ENCODE measurements around the gene FBRS.

Gene FBRS

GRCh38 chr16:30645727-30646126 is 12.5 kb upstream of the FBRS start:
- no peak for DNase-seq

GRCh38 chr16:30647274-30647571 is 11.0 kb upstream of the FBRS start:
- no peak for DNase-seq

- DNase-seq: peak; percentile 41
Observed at GRCh38 chr16:30649725-30650368, 8.4 kb upstream of the FBRS start.

GRCh38 chr16:30650369-30651123 is 7.7 kb upstream of the FBRS start, which contains the start of gene PRR14:
PRR14 (plus strand) TSS chr16:30650960; CDS start chr16:30651646, 686 bp downstream.
- DNase-seq: peak; percentile 99

GRCh38 chr16:30651124-30652004 is 6.9 kb upstream of the FBRS start:
- peak; percentile 85 for DNase-seq

GRCh38 chr16:30652005-30652296 is 6.3 kb upstream of the FBRS start:
- no peak for DNase-seq

- DNase-seq: no peak
Observed at GRCh38 chr16:30652718-30653117, 5.5 kb upstream of the FBRS start.

- DNase-seq: no peak
Observed at GRCh38 chr16:30654856-30655255, 3.4 kb upstream of the FBRS start.

- no peak for DNase-seq
Observed at GRCh38 chr16:30655815-30656347, 2.4 kb upstream of the FBRS start.

- no peak for DNase-seq
Observed at GRCh38 chr16:30656388-30656787, 1.8 kb upstream of the FBRS start.

GRCh38 chr16:30656974-30657865 is 1.0 kb upstream of the FBRS start:
- DNase-seq: no peak

GRCh38 chr16:30658731-30659506 is 688 bp downstream of the FBRS start:
- peak; percentile 97 for DNase-seq

- DNase-seq: peak; percentile 79
Observed at GRCh38 chr16:30659507-30660423, 1.5 kb downstream of the FBRS start.

GRCh38 chr16:30660424-30661261 is 2.4 kb downstream of the FBRS start:
- peak; percentile 83 for DNase-seq

GRCh38 chr16:30662449-30662848 is 4.2 kb downstream of the FBRS start:
- no peak for DNase-seq

GRCh38 chr16:30663038-30663437 is 4.8 kb downstream of the FBRS start:
- no peak for DNase-seq

- no peak for DNase-seq
Observed at GRCh38 chr16:30663820-30664219, 5.6 kb downstream of the FBRS start.

- DNase-seq: no peak
Observed at GRCh38 chr16:30664616-30665109, 6.4 kb downstream of the FBRS start.

GRCh38 chr16:30665155-30665829 is 7.1 kb downstream of the FBRS start:
- DNase-seq: no peak

All from CD4-positive, alpha-beta T cell treated with Interferon gamma for 1 hour (primary cell).